Colonic mucosa (tissue), 4 donors: Measurements from ENCODE around the gene TSHZ2. TPM values are rescaled to one million over a fixed set of nuclear protein-coding genes. Genes with fewer than 3 reads are reported as not detected.

Source experiments
- DNase-seq: peaks from one replicate; pipeline ENCODE4 v3.0.0-alpha.2; 2020
- H3K27ac ChIP-seq: fragments of 200-600 bp; one replicate; pipeline ENCODE4 v1.8.0; 2021
- H3K27me3 ChIP-seq: fragments of 200-600 bp; one replicate; pipeline ENCODE4 v1.8.0; 2021
- H3K36me3 ChIP-seq: fragments of 200-600 bp; one replicate; pipeline ENCODE4 v1.8.0; 2021
- H3K4me1 ChIP-seq: fragments of 200-600 bp; one replicate; pipeline ENCODE4 v1.8.0; 2021; ENCODE audit warnings: mild to moderate bottlenecking
- H3K4me3 ChIP-seq: fragments of 200-600 bp; one replicate; pipeline ENCODE4 v1.8.0; 2021
- H3K9ac ChIP-seq, 2 donors: one replicate each; pipeline ENCODE4 v1.7.0; 2013; ENCODE audit warnings: control low read depth in 2 of 2, low read depth in 2 of 2, low read length in 2 of 2
- H3K9me3 ChIP-seq: fragments of 200-600 bp; one replicate; pipeline ENCODE4 v1.8.0; 2021
- CTCF ChIP-seq: fragments of 200-600 bp; IDR thresholded peaks from one replicate; pipeline ENCODE4 v1.8.0; 2022; ENCODE audit warnings: antibody characterized with exemption, mild to moderate bottlenecking
- intact Hi-C: fragments of 100-400 bp; cut with DNase I; formaldehyde crosslinking; loops from one replicate; pipeline ENCODE4 v1.14.1; 2022
- total RNA-seq, 2 donors: library from RNA; stranded (reverse); fragmentation: NEBNext Ultra II Directional in 1 of 2; extraction: Animal tissue kit (Norgen Biotek cat#: 25700) in 1 of 2; gene quantifications; one replicate each; pipeline ENCODE4 v1.2.1, GENCODE V29; 2021
- donor health status: healthy.
- donor health status: DM: no; HTN: no; CAD: no.
- donor health status: DM: no; HTN: no; CAD: no.

The TSHZ2 gene
- total RNA-seq, 2 donors from 2014 or later = 2.1 to 3.1 TPM

GRCh38 chr20:53186635-53187034, 214.5 kb downstream of the TSHZ2 start:
- Histone ChIP-seq H3K27ac (no peak overlapping the region), H3K9ac (no peak overlapping the region), H3K4me1 (no peaks in the 10 kb centered on the region), H3K27me3 (no peaks in the 10 kb centered on the region), H3K9me3 (no peaks in the 10 kb centered on the region), H3K4me3 (no peak overlapping the region), H3K36me3 (no peaks in the 10 kb centered on the region)
- intact Hi-C loops = no loop called here
- DNase-seq = no peak
- TF ChIP-seq CTCF = no peak

- TF ChIP-seq CTCF = no peak
- H3K9me3 ChIP-seq = no peaks in the 10 kb centered on the region
- no peaks in the 10 kb centered on the region for H3K4me1 ChIP-seq
- no peak overlapping the region for H3K4me3 ChIP-seq
- H3K9ac ChIP-seq = no peak overlapping the region
- no peak overlapping the region for H3K27ac ChIP-seq
- no peaks in the 10 kb centered on the region for H3K27me3 ChIP-seq
- no peaks in the 10 kb centered on the region for H3K36me3 ChIP-seq
- intact Hi-C loops = no loop called here
- no peak for DNase-seq
Observed at GRCh38 chr20:53187392-53188068, 215.4 kb downstream of the TSHZ2 start.

- DNase-seq = no peak
- intact Hi-C loops = no loop called here
- no peak for TF ChIP-seq CTCF
Observed at GRCh38 chr20:53190225-53190624, 218.1 kb downstream of the TSHZ2 start.

GRCh38 chr20:53191957-53192356, 219.8 kb downstream of the TSHZ2 start:
- no peaks in the 10 kb centered on the region for H3K36me3 ChIP-seq
- no peaks in the 10 kb centered on the region for H3K27me3 ChIP-seq
- H3K4me3 ChIP-seq = no peak overlapping the region
- H3K27ac ChIP-seq = no peak overlapping the region
- TF ChIP-seq CTCF = no peak
- H3K9ac ChIP-seq = no peak overlapping the region
- no peak for DNase-seq
- no peaks in the 10 kb centered on the region for H3K9me3 ChIP-seq
- intact Hi-C loops = no loop called here
- H3K4me1 ChIP-seq = no peaks in the 10 kb centered on the region

More at GRCh38 chr20:53190225-53190624, 218.1 kb downstream of the TSHZ2 start:
- Histone ChIP-seq H3K4me3 (no peak overlapping the region), H3K9ac (no peak overlapping the region), H3K4me1 (no peaks in the 10 kb centered on the region), H3K27me3 (no peaks in the 10 kb centered on the region), H3K36me3 (no peaks in the 10 kb centered on the region), H3K27ac (no peak overlapping the region), H3K9me3 (no peaks in the 10 kb centered on the region)

- TF ChIP-seq CTCF = no peak
- no peaks in the 10 kb centered on the region for H3K9me3 ChIP-seq
- no peak overlapping the region for H3K9ac ChIP-seq
- no peak for DNase-seq
- no peak overlapping the region for H3K4me3 ChIP-seq
- no peaks in the 10 kb centered on the region for H3K36me3 ChIP-seq
- no peaks in the 10 kb centered on the region for H3K4me1 ChIP-seq
- intact Hi-C loops = no loop called here
- H3K27ac ChIP-seq = no peak overlapping the region
- no peaks in the 10 kb centered on the region for H3K27me3 ChIP-seq
Observed at GRCh38 chr20:53194306-53195290, 222.4 kb downstream of the TSHZ2 start.
